ENCODE measurements around the gene BRPF1.
A peak's percentile ranks its signal among the peaks of the same experiment; 100 is the strongest.

BRPF1 gene

GRCh38 chr3:9731206-9732079 is at the start of gene BRPF1:
Gene BRPF1 (plus strand): TSS chr3:9731735. CDS start chr3:9734141, 2,406 bp downstream.
- DNase-seq, result peak; percentile 95

- no peak for DNase-seq
Observed at GRCh38 chr3:9682096-9682495, 49.4 kb upstream of the BRPF1 start.

- DNase-seq, result no peak
Observed at GRCh38 chr3:9683426-9683825, 48.1 kb upstream of the BRPF1 start.

GRCh38 chr3:9685216-9686049 is 46.1 kb upstream of the BRPF1 start:
- DNase-seq, result no peak

GRCh38 chr3:9686050-9686550 is 45.4 kb upstream of the BRPF1 start:
- no peak for DNase-seq

- no peak for DNase-seq
Observed at GRCh38 chr3:9686703-9687102, 44.8 kb upstream of the BRPF1 start.

- DNase-seq, result no peak
Observed at GRCh38 chr3:9687514-9687913, 44.0 kb upstream of the BRPF1 start.

- no peak for DNase-seq
Observed at GRCh38 chr3:9688961-9689360, 42.6 kb upstream of the BRPF1 start.

- no peak for DNase-seq
Observed at GRCh38 chr3:9689757-9690156, 41.8 kb upstream of the BRPF1 start.

- DNase-seq, result no peak
Observed at GRCh38 chr3:9690451-9691450, 40.8 kb upstream of the BRPF1 start.

- DNase-seq, result no peak
Observed at GRCh38 chr3:9691636-9692035, 39.9 kb upstream of the BRPF1 start.

- no peak for DNase-seq
Observed at GRCh38 chr3:9692416-9692815, 39.1 kb upstream of the BRPF1 start.

- DNase-seq, result no peak
Observed at GRCh38 chr3:9695345-9695744, 36.2 kb upstream of the BRPF1 start.

GRCh38 chr3:9695746-9696145 is 35.8 kb upstream of the BRPF1 start:
- no peak for DNase-seq

- no peak for DNase-seq
Observed at GRCh38 chr3:9696480-9697220, 34.9 kb upstream of the BRPF1 start.

GRCh38 chr3:9697892-9698291 is 33.6 kb upstream of the BRPF1 start:
- DNase-seq, result no peak

- DNase-seq, result no peak
Observed at GRCh38 chr3:9698293-9698692, 33.2 kb upstream of the BRPF1 start.

GRCh38 chr3:9700536-9700935 is 31.0 kb upstream of the BRPF1 start:
- DNase-seq, result no peak

GRCh38 chr3:9701006-9701405 is 30.5 kb upstream of the BRPF1 start:
- no peak for DNase-seq

- no peak for DNase-seq
Observed at GRCh38 chr3:9701711-9702110, 29.8 kb upstream of the BRPF1 start.

- DNase-seq, result no peak
Observed at GRCh38 chr3:9703240-9703639, 28.3 kb upstream of the BRPF1 start.
